GM21528 (cell line): ENCODE data around the gene DKK3.
"Not testable (repeated sequence)": the region's sequence is repeated elsewhere in the genome, so short reads cannot be mapped to it uniquely, and the experiment has no call there.

Source experiments
- ATAC-seq: cut with Tn5 transposase; IDR thresholded peaks from one replicate; pipeline ENCODE4 v1.9.1; 2021; ENCODE audit warnings: mild to moderate bottlenecking, moderate library complexity; ENCODE audit not compliant: unreplicated experiment, low FRiP score

Gene DKK3

GRCh38 chr11:12007769-12008737 is at the start of gene DKK3:
Gene DKK3, minus strand, starts transcription at chr11:12008626. Its CDS starts 44 bp downstream, at chr11:12008582.
- no peak for ATAC-seq

GRCh38 chr11:12057299-12057980 is 49.0 kb upstream of the DKK3 start:
- no peak for ATAC-seq

- no peak for ATAC-seq
Measured at GRCh38 chr11:12056119-12056518, 47.7 kb upstream of the DKK3 start.

GRCh38 chr11:12053606-12054361 is 45.4 kb upstream of the DKK3 start:
- ATAC-seq, result no peak

DNA sequence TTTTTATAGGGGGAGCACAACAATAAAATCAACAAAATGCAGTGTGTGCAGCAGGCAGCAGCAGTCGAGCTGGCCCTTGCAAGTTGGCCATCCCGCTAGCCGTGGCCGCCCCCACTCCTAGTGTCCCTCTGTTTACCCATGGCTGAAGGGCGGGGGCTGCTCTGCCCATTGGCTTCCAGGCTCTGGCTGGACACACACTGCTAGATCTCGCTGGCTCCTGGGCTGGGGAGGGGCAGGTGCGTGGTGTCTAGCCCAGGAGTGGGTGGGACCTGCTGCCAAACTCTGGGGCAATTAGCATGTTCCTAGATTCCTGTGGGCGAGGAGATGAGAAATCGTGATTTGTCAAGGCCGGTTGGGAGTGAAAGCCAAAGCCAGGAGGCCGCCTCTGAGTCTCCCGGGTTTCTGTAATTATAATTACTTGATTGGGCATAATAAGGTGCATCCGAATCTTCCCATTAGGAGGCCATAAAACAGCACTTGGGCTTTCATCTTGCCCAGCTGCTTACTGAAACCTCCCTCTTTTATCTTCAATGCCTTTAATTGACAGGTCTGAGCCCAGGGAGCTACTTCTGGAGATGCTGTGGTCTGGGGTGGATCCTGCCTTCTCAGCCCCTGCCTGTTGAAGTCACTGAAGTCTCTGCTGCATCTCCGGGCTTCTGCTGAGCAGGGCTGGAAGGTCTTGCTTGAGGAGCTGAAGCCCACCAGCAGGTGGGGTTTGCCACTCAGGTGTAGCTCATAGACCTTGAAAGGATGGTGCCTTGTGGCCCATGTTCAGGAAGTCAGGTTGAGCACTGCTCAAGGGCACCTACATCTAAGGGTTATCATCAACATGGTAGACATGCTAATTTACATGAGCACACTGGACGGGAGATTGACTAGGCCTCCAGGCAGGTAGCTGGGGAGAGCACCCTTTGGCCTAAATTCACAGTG is 44.5 kb upstream of the DKK3 start:
- ATAC-seq, result no peak

- no peak for ATAC-seq
Measured at GRCh38 chr11:12051287-12051662, 42.8 kb upstream of the DKK3 start.

- ATAC-seq, result no peak
Measured at GRCh38 chr11:12050470-12051286, 42.3 kb upstream of the DKK3 start.

DNA sequence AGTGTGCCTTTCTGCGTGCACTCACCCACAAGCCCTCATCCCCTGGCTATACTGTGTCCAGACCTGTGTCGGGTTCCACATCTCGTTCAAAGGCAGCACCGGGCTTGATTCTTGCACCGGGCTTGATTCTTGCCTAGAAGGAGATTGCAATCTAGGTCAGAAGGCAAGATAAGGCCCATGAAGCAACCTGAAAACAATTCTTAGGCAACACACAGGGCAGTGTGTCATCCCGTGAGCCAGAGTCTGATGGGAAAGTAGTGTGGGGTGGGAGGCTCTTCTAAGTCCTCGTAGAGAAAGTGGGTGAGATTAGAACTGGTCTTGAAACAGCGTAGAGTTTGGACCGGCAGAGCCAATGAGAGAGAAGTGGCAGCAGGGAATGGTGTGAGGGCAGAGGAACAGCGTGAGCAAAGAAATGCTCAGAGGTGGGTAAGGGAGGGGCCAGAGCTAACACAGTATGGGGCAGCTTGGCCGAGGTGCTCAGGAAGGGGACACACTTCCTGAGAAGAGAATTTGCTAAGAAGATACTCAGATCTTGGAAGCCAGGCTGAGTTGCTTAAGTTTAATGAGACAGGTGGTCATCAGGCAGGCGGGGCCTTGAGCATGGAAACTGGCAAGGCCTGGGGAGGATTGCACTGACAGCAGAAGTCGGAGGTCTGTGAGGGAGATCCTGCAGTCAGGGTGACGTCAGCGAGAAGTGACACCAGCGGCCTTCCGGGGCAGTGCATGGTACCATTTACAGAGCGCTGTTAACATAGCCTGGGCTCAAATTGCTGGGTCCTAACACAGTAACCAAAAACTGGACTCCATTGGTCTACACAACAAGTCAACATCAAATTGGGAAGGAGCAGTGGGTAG is 40.7 kb upstream of the DKK3 start:
- ATAC-seq, result no peak

DNA sequence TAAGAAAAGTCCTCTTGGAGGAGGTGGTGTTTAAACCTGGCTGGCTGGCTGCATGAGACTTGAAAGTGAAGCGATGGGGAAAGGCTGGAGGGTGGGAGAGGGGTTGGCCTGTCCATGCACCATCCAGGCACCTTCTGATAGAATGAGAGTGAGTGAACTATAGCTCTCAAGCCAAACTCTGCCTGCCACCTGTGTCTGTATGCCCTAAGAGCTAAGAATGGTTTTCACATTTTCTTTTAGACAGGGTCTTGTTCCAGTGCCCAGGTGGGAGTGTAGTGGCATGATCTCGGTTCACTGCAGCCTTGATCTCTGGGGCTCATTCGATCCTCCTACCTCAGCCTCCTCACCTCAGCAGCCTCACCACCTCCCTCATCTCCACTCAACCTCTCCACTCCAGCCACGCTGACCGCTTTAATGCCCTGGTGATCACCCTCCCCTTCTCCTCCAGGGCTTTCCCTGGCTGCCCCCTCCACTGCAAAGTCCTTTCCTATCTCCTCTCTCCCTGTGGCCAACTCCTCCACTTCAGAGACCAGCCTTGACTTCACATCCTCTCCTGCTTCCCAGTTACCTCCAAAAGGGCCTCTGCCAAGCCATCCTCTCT is 38.3 kb upstream of the DKK3 start:
- ATAC-seq, result no peak

- ATAC-seq, result no peak
Measured at GRCh38 chr11:12045914-12046635, 37.6 kb upstream of the DKK3 start.

- no peak for ATAC-seq
Measured at GRCh38 chr11:12044799-12045198, 36.4 kb upstream of the DKK3 start.

DNA sequence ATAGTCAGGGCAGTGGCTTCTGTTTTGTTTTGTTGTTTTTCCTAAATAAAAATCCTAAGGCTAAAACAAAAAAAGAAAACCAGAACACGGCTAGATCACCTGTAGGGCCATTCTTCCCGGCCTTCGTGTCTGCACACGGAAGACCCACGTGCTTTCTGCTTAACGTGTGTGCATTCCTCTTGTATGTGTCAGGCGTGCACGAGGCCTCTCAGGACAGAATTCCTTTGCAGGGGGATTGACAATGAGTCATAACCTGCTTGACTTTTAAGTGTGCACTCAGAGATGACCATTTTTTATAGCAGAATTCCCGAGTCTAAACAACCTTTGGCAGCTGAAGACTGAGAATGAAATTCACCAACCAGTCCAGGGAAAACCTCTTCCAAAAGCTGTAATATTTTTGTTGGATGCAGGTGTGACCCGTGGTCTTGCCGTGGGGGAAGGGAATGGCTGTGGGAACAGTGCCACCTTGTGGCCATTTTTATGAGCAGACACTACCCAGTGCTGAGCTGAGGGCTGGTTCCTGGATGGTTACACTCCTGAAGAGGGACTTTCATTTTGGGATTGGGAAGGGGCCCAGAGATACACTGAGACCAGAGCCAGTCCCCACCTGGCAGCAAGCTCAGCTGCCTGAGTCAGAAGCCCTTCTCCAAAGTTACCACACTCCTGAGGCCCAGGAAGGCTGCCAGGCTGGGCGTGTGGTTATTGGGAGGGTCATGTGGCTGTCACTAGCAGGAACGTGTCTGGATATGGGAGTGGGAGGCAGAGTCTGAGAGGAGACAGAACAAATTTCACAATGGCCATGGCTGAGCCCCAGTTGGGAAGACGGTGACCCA is 35.7 kb upstream of the DKK3 start:
- no peak for ATAC-seq

GRCh38 chr11:12043221-12043620 is 34.8 kb upstream of the DKK3 start:
- no peak for ATAC-seq

DNA sequence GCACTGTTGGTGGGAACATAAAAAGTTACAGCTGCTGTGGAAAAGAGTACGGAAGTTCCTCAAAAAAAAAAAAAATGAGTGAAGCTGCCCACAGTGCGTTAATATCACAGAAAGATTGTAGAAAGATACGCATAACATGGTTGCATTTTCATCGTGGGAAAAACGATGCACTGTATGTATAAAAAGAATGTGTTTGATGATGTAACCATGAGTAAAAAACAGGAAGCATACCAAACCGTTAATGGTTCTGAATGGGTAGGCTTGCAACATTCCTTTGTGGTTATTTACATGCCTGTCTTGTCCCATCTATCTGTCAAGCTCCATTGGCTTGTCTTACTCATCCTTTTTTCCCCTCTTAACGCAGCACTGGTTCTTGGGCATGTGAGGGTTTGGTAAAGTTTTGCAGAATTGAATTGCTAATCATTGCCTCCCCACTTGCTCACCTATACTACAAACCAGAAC is 33.8 kb upstream of the DKK3 start:
- ATAC-seq, result no peak

DNA sequence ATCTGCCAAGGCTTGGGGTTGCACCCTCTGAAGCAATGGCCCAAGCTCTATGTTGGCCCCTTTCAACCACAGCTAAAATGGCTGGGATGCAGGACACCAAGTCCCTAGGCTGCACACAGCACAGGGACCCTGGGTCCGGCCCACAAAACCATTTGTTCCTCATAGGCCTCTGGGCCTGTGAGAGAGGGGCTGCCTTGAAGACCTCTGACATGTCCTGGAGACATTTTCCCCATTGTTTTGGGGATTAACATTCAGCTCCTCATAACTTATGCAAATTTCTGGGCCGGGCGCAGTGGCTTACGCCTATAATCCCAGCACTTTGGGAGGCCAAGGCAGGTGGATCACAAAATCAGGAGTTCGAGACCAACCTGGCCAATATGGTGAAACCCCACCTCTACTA is 32.3 kb upstream of the DKK3 start:
- ATAC-seq, result not testable (repeated sequence)

GRCh38 chr11:12032968-12033367 is 24.5 kb upstream of the DKK3 start:
- no peak for ATAC-seq
